RWPE2 (cell line): ENCODE data around the gene CILP2.
A peak's percentile ranks its signal among the peaks of the same experiment; 100 is the strongest.

ENCODE experiments used
- ATAC-seq: fragments of 200-7000 bp; cut with Tn5 transposase; 3 replicates; pipeline ENCODE4 v1.9.1; 2021; ENCODE audit warnings: low read depth
- DNase-seq: peaks from one replicate; pipeline ENCODE4 v3.0.0-alpha.2; 2020; ENCODE audit warnings: low spot score
- H3K27ac ChIP-seq: fragments of 450-650 bp; 2 replicates; pipeline ENCODE4 v1.5.1; 2017; ENCODE audit warnings: mild to moderate bottlenecking; ENCODE audit not compliant: poor library complexity, severe bottlenecking
- H3K27me3 ChIP-seq: fragments of 250-450 bp; sonication (Bioruptor Pico); 2 replicates; pipeline ENCODE4 v1.5.1; 2021; ENCODE audit warnings: mild to moderate bottlenecking, moderate library complexity; ENCODE audit not compliant: insufficient read depth, poor library complexity, severe bottlenecking
- H3K36me3 ChIP-seq: fragments of 250-450 bp; sonication (Bioruptor Pico); 2 replicates; pipeline ENCODE4 v1.5.1; 2020; ENCODE audit warnings: low read depth, mild to moderate bottlenecking, moderate library complexity
- H3K4me1 ChIP-seq: fragments of 250-450 bp; sonication (Bioruptor Pico); 2 replicates; pipeline ENCODE4 v1.5.1; 2021; ENCODE audit warnings: mild to moderate bottlenecking, moderate library complexity; ENCODE audit not compliant: insufficient read depth, poor library complexity, severe bottlenecking
- H3K4me3 ChIP-seq: fragments of 250-450 bp; sonication (Bioruptor Pico); 2 replicates; pipeline ENCODE4 v1.5.1; 2021; ENCODE audit warnings: mild to moderate bottlenecking, moderate library complexity; ENCODE audit not compliant: severe bottlenecking
- H3K9me3 ChIP-seq: fragments of 250-450 bp; sonication (Bioruptor Pico); 2 replicates; pipeline ENCODE4 v1.5.1; 2021; ENCODE audit warnings: mild to moderate bottlenecking, moderate library complexity; ENCODE audit not compliant: severe bottlenecking
- TF ChIP-seq, protein P1 (sequence below): fragments of 450-650 bp; IDR thresholded peaks from one replicate; pipeline ENCODE4 v1.5.1; 2017; ENCODE audit warnings: mild to moderate bottlenecking, moderate library complexity; ENCODE audit not compliant: poor library complexity, severe bottlenecking

CILP2 gene

DNA sequence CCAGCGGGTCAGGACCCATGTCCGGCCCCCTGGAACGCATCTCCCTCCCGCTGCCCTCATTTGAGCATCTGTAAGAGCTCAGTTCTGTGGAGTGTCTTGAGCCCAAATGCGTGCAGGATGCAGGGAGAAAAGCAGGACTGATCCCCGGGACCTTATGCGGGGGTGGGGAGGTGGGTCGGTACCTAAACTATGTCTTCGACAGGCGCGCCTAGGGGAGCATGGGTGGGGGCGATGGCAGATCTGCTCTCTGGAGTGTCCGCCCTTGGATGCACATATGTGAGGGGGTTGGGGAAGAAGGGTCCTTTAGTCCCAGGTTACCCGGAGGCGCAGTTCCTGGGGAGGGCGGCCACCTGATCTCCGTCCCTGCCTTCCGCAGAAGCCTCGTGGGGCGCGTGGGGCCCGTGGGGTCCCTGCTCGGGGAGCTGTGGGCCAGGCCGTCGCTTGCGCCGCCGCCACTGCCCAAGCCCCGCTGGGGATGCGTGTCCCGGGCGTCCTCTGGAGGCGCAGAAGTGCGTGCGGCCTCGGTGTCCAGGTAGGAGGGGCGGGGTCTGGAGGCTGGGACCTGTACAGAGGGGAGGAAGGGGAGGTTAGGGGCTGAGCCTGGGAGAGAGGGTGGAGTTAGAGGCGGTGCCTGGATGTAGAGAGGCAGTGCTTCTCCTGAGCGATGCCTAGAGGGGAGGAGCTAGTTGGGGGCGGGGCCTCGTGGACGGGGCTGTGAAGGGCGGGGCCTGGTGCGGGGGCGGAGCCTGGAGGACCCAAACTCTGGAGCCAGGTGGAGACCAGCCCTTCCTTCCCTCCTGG is 2.9 kb downstream of the CILP2 start:
- ATAC-seq (peak; percentile 92), DNase-seq (peak; percentile 90)
- Histone ChIP-seq H3K4me1 (no peaks in the 10 kb centered on the region), H3K36me3 (no peaks in the 10 kb centered on the region), H3K27me3 (peaks cover 18% of the 10 kb centered on the region), H3K4me3 (peak overlapping the region; percentile 25), H3K27ac (no peak overlapping the region), H3K9me3 (no peaks in the 10 kb centered on the region)
- TF ChIP-seq, protein P1, sequence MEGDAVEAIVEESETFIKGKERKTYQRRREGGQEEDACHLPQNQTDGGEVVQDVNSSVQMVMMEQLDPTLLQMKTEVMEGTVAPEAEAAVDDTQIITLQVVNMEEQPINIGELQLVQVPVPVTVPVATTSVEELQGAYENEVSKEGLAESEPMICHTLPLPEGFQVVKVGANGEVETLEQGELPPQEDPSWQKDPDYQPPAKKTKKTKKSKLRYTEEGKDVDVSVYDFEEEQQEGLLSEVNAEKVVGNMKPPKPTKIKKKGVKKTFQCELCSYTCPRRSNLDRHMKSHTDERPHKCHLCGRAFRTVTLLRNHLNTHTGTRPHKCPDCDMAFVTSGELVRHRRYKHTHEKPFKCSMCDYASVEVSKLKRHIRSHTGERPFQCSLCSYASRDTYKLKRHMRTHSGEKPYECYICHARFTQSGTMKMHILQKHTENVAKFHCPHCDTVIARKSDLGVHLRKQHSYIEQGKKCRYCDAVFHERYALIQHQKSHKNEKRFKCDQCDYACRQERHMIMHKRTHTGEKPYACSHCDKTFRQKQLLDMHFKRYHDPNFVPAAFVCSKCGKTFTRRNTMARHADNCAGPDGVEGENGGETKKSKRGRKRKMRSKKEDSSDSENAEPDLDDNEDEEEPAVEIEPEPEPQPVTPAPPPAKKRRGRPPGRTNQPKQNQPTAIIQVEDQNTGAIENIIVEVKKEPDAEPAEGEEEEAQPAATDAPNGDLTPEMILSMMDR: peak; percentile 14

DNA sequence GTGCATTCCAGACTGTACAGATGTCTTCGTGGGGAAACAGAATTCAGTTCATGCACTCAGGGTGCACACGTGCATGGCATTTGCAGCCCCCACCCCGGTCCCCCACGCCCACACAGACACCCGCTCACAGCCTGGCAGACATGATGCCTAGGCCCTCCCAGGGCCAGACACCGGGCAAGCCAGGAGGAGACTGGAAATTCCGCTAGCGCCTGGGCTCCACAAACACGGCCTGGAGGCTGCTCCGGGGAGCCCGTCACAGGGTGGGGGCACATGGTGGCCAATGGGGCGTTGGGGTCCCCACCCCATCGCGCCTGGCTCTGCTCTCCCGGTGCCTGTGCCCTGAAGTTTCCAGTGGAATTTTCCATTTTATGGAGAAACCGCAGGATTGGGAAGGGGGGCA is 3.6 kb downstream of the CILP2 start:
- DNase-seq (peak; percentile 47), ATAC-seq (no peak)
- TF ChIP-seq, protein P1: no peak
- no peak overlapping the region for H3K27ac ChIP-seq
- peaks cover 18% of the 10 kb centered on the region for H3K27me3 ChIP-seq
- H3K4me1 ChIP-seq: no peaks in the 10 kb centered on the region
- H3K4me3 ChIP-seq: no peak overlapping the region
- H3K9me3 ChIP-seq: no peaks in the 10 kb centered on the region
- no peaks in the 10 kb centered on the region for H3K36me3 ChIP-seq

GRCh38 chr19:19542507-19542906 is 4.4 kb downstream of the CILP2 start:
- H3K27ac ChIP-seq: no peak overlapping the region
- H3K27me3 ChIP-seq: peaks cover 15% of the 10 kb centered on the region
- H3K9me3 ChIP-seq: no peaks in the 10 kb centered on the region
- ATAC-seq: no peak
- TF ChIP-seq, protein P1: no peak
- DNase-seq: no peak
- H3K4me1 ChIP-seq: no peaks in the 10 kb centered on the region
- no peak overlapping the region for H3K4me3 ChIP-seq
- no peaks in the 10 kb centered on the region for H3K36me3 ChIP-seq

GRCh38 chr19:19543101-19543500 is 5.0 kb downstream of the CILP2 start:
- peak; percentile 55 for DNase-seq
- ATAC-seq: no peak
- H3K9me3 ChIP-seq: no peaks in the 10 kb centered on the region
- no peaks in the 10 kb centered on the region for H3K4me1 ChIP-seq
- H3K36me3 ChIP-seq: no peaks in the 10 kb centered on the region
- no peak overlapping the region for H3K4me3 ChIP-seq
- H3K27me3 ChIP-seq: peaks cover 9% of the 10 kb centered on the region
- no peak overlapping the region for H3K27ac ChIP-seq
- TF ChIP-seq, protein P1: no peak

DNA sequence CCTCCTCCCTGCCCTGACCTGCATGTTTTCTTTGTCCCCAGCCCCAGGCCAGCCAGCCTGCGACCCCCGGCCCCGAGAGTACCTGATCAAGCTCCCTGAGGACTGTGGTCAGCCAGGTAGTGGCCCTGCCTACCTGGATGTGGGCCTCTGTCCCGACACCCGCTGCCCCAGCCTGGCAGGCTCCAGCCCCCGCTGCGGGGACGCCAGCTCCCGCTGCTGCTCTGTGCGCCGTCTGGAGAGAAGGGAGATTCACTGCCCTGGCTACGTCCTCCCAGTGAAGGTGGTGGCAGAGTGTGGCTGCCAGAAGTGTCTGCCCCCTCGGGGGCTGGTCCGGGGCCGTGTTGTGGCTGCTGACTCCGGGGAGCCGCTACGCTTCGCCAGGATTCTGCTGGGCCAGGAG is 5.6 kb downstream of the CILP2 start:
- ATAC-seq (no peak), DNase-seq (peak; percentile 64)
- TF ChIP-seq, protein P1: no peak
- H3K4me1 ChIP-seq: no peaks in the 10 kb centered on the region
- H3K36me3 ChIP-seq: no peaks in the 10 kb centered on the region
- H3K27ac ChIP-seq: no peak overlapping the region
- peaks cover 4% of the 10 kb centered on the region for H3K27me3 ChIP-seq
- no peaks in the 10 kb centered on the region for H3K9me3 ChIP-seq
- H3K4me3 ChIP-seq: no peak overlapping the region
